H1 (cell line): ENCODE measurements around the gene POLR3E. TPM values are rescaled to one million over a fixed set of nuclear protein-coding genes. Genes with fewer than 3 reads are reported as not detected.

ENCODE experiments used
- PHF8 ChIP-seq: fragments of 200-600 bp; sonication (generic); conservative IDR thresholded peaks from 2 replicates; pipeline ENCODE4 v1.7.1; 2012; ENCODE audit warnings: low read depth, mild to moderate bottlenecking, inconsistent platforms, low read length, moderate library complexity
- RBBP5 ChIP-seq: IDR thresholded peaks from 2 replicates; pipeline ENCODE4 v1.7.1; 2012; ENCODE audit warnings: low read depth, mild to moderate bottlenecking, inconsistent platforms, low read length, moderate library complexity, borderline replicate concordance
- USF2 ChIP-seq: IDR thresholded peaks from 2 replicates; pipeline ENCODE4 v1.6.1; 2011; ENCODE audit warnings: low read length, improper control_type of control experiment
- polyA plus RNA-seq, 7 experiments: library from polyadenylated mRNA; depleted of rRNA in 3 of 7; stranded (reverse) in 5 of 7; unstranded in 2 of 7; fragments of >200 nt in 5 of 7; fragments of 200-250 nt in 2 of 7; gene quantifications; 1 replicate in 5 of 7; 2 replicates in 1 of 7; 4 replicates in 1 of 7; pipeline versions ENCODE4 v1.2.1 to v1.2.3, GENCODE V29; 2011 to 2013; ENCODE audit warnings: missing spikeins in 2 of 7, mixed read lengths in 2 of 7
- total RNA-seq: library from RNA; stranded (reverse); fragmentation: NEBNext Ultra II Directional; extraction: Animal tissue kit (Norgen Biotek cat#: 25700); gene quantifications from 2 replicates; pipeline ENCODE4 v1.2.1, GENCODE V29; 2021
- TF ChIP-seq, protein P1 (sequence below), 3 experiments: IDR thresholded peaks; 1 replicate in 2 of 3; 2 replicates in 1 of 3; pipeline versions ENCODE4 v1.5.1 to v1.6.1; 2011; ENCODE audit warnings: low read length in 3 of 3, mild to moderate bottlenecking in 3 of 3, inconsistent platforms in 2 of 3, low read depth in 1 of 3, moderate library complexity in 1 of 3; ENCODE audit not compliant: insufficient read depth in 1 of 3; ENCODE audit errors: control extremely low read depth in 1 of 3

The POLR3E gene
- total and polyA plus RNA-seq, 2 of the 8 experiments (the other 6 are each of a cell fraction or from before 2014, with no cell fraction given) = 96.5 to 125 TPM

- TF ChIP-seq, protein P1, sequence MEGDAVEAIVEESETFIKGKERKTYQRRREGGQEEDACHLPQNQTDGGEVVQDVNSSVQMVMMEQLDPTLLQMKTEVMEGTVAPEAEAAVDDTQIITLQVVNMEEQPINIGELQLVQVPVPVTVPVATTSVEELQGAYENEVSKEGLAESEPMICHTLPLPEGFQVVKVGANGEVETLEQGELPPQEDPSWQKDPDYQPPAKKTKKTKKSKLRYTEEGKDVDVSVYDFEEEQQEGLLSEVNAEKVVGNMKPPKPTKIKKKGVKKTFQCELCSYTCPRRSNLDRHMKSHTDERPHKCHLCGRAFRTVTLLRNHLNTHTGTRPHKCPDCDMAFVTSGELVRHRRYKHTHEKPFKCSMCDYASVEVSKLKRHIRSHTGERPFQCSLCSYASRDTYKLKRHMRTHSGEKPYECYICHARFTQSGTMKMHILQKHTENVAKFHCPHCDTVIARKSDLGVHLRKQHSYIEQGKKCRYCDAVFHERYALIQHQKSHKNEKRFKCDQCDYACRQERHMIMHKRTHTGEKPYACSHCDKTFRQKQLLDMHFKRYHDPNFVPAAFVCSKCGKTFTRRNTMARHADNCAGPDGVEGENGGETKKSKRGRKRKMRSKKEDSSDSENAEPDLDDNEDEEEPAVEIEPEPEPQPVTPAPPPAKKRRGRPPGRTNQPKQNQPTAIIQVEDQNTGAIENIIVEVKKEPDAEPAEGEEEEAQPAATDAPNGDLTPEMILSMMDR (IDR thresholded peaks at IDR 0.05; ENCODE audit: control extremely low read depth in 1 of 3, insufficient read depth in 1 of 3, low read depth in 1 of 3, low read length in 3 of 3) = no peak
- no peak for TF ChIP-seq PHF8
- TF ChIP-seq USF2 = no peak
- TF ChIP-seq RBBP5 = no peak
These were observed 14.8 kb upstream of the POLR3E start (continued) for GRCh38 chr16:22282254-22282892.
